SK-N-MC (cell line): ENCODE results near the gene ZNF776.

ENCODE experiments used
- DNase-seq: peaks from one replicate; pipeline ENCODE4 v3.0.0-alpha.2; 2011; ENCODE audit warnings: low read depth, low spot score
- H3K27ac ChIP-seq: fragments of 200-600 bp; sonication (generic); 2 replicates; pipeline ENCODE4 v1.5.1; 2016; ENCODE audit warnings: mixed run types
- H3K36me3 ChIP-seq: fragments of 200-600 bp; sonication (generic); 2 replicates; pipeline ENCODE4 v1.6.1; 2017; ENCODE audit warnings: antibody characterized with exemption, low read length, mixed read lengths; ENCODE audit not compliant: insufficient read depth
- H3K4me3 ChIP-seq: fragments of 200-600 bp; sonication (generic); 2 replicates; pipeline ENCODE4 v1.5.1; 2016
- H3K9ac ChIP-seq: fragments of 200-600 bp; sonication (generic); 2 replicates; pipeline ENCODE4 v1.8.0; 2017; ENCODE audit warnings: mixed run types, mixed read lengths; ENCODE audit not compliant: insufficient read length
- H3K9me3 ChIP-seq: fragments of 200-600 bp; sonication (generic); 2 replicates; pipeline ENCODE4 v1.6.1; 2017; ENCODE audit warnings: low read depth, mild to moderate bottlenecking, antibody characterized with exemption, low read length, moderate library complexity, mixed read lengths
- EZH2 ChIP-seq: fragments of 200-600 bp; sonication (generic); IDR thresholded peaks from one replicate; pipeline ENCODE4 v1.6.1; 2017; ENCODE audit warnings: antibody characterized with exemption
- FOXP2 ChIP-seq: optimal IDR thresholded peaks from 2 replicates; pipeline ENCODE3; 2011; ENCODE audit warnings: mild to moderate bottlenecking, moderate library complexity; ENCODE audit not compliant: insufficient read depth; ENCODE audit errors: extremely low read length, control extremely low read depth
- POLR2AphosphoS5 ChIP-seq: IDR thresholded peaks from 2 replicates; pipeline ENCODE4 v1.6.1; 2012; ENCODE audit warnings: mild to moderate bottlenecking, low read depth, low read length, borderline replicate concordance

The ZNF776 gene

DNA sequence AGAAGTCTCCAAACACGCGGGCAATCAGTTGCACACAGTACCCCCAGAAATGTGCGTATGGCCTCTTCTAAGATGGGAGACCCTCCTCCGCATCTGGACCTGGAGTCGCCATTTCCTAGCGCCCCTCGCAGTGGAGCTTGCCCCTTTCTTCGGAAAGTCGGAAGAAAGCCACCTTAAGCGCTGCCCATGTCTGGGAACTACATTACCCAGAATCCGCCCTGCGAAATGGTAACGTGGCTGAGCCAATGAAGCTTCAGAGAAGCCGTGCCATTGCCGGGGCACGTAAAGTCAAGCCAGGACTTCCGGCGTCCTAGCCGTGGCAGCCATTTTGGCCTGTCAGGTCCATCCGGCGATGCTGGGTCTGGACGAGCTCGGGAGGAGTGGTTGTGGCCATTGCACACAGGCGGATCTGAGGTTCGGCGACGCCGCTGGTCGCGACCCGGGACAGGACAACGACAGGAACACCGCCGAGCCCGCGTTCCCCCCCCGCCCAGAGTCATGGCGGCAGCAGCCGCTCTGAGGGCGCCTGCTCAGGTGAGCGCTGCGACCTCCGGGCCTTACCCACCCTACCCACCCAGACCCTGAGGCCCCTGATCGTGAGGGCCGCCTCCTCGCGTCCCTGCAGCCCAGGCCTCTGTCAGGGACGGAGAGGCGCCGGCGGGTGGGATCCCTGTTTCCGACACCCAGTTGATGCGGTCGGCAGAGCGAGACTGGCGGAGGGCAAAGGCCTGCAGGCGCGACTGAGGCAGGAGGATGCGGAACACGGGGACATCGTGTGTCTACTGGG is 22.9 kb downstream of the ZNF776 start, which contains the start of gene ZNF586:
ZNF586 (plus strand) TSS at position 332 of the 787 bp plus-strand sequence; CDS start at position 499, 167 bp downstream.
- peak; percentile 53 for DNase-seq
- Histone ChIP-seq H3K27ac (no peak within 1 kb of the TSS), H3K36me3 (peaks cover 39% of the 10 kb centered on the region), H3K9me3 (peaks cover 8% of the 10 kb centered on the region; the same call in 1 of the 2 replicates), H3K9ac (peak within 1 kb of the TSS; percentile 71), H3K4me3 (peak within 1 kb of the TSS; percentile 94)
- TF ChIP-seq POLR2AphosphoS5 (peak; percentile 87), EZH2 (no peak), FOXP2 (no peak)

GRCh38 chr19:57771417-57771816 is 24.8 kb downstream of the ZNF776 start:
- no peak for TF ChIP-seq EZH2
- TF ChIP-seq POLR2AphosphoS5 = no peak
- no peak for TF ChIP-seq FOXP2
- H3K4me3 ChIP-seq = no peak overlapping the region; the same call in 1 of the 2 replicates
- peaks cover 53% of the 10 kb centered on the region for H3K36me3 ChIP-seq
- peaks cover 10% of the 10 kb centered on the region; the same call in 1 of the 2 replicates for H3K9me3 ChIP-seq
- no peak for DNase-seq
- H3K27ac ChIP-seq = no peak overlapping the region
- no peak overlapping the region for H3K9ac ChIP-seq

- no peak for DNase-seq
- Histone ChIP-seq H3K9ac (no peak overlapping the region), H3K4me3 (no peak overlapping the region), H3K36me3 (peaks cover 73% of the 10 kb centered on the region), H3K9me3 (peaks cover 23% of the 10 kb centered on the region), H3K27ac (no peak overlapping the region)
- TF ChIP-seq POLR2AphosphoS5 = no peak
- TF ChIP-seq EZH2 = no peak
- TF ChIP-seq FOXP2 = no peak
Observed at GRCh38 chr19:57773488-57773887, 26.9 kb downstream of the ZNF776 start.

GRCh38 chr19:57776764-57777296 is 30.2 kb downstream of the ZNF776 start:
- Histone ChIP-seq H3K36me3 (peaks cover 94% of the 10 kb centered on the region), H3K9ac (no peak overlapping the region), H3K9me3 (peaks cover 37% of the 10 kb centered on the region), H3K27ac (no peak overlapping the region), H3K4me3 (no peak overlapping the region)
- TF ChIP-seq EZH2 (no peak), POLR2AphosphoS5 (no peak), FOXP2 (no peak)
- DNase-seq = no peak

GRCh38 chr19:57778336-57778735 is 31.7 kb downstream of the ZNF776 start:
- Histone ChIP-seq H3K36me3 (peaks cover 85% of the 10 kb centered on the region), H3K9ac (no peak overlapping the region), H3K27ac (no peak overlapping the region), H3K9me3 (peaks cover 37% of the 10 kb centered on the region), H3K4me3 (no peak overlapping the region)
- TF ChIP-seq FOXP2 (no peak), POLR2AphosphoS5 (no peak), EZH2 (no peak)
- DNase-seq = no peak

DNA sequence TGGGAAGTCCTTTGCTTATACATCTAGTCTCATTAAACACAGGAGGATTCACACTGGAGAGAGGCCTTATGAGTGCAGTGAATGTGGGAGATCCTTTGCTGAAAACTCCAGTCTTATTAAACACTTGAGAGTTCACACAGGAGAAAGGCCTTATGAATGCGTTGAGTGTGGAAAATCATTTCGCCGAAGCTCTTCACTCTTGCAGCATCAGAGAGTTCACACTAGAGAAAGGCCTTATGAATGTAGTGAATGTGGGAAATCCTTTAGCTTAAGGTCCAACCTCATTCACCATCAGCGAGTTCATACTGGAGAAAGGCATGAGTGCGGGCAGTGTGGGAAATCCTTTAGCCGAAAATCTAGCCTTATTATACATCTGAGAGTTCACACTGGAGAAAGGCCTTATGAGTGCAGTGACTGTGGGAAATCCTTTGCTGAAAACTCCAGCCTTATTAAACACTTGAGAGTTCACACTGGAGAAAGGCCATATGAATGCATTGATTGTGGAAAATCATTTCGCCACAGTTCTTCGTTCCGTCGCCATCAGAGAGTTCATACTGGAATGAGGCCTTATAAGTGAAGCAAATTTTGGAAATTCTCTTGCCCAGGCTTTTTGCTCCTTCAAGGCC is 32.7 kb downstream of the ZNF776 start:
- Histone ChIP-seq H3K27ac (no peak overlapping the region), H3K9me3 (peaks cover 40% of the 10 kb centered on the region), H3K4me3 (no peak overlapping the region), H3K9ac (no peak overlapping the region), H3K36me3 (peaks cover 82% of the 10 kb centered on the region)
- TF ChIP-seq POLR2AphosphoS5 (no peak), EZH2 (no peak), FOXP2 (no peak)
- DNase-seq = no peak

DNA sequence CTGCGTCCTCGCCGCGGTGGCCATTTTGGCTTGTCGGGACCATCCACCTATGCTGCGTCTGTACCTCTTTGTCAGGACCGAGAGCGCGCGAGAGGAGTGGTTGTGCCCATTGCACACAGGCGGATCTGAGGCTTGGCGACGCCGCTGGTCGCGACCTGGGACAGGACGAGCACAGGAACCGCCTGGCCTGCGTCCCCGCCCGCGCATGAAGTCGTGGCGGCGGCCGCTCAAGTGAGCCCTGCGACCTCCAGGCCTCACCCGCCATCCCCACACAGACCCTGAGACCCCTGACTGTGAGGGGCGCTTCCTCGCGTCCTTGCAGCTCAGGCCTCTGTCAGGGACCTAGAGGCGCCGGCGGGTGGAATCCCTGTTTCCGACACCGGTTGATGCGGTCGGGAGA is 39.7 kb downstream of the ZNF776 start:
- Histone ChIP-seq H3K27ac (no peak overlapping the region), H3K9ac (no peak overlapping the region), H3K36me3 (peaks cover 46% of the 10 kb centered on the region), H3K9me3 (peaks cover 4% of the 10 kb centered on the region; the same call in 1 of the 2 replicates), H3K4me3 (no peak overlapping the region)
- no peak for TF ChIP-seq POLR2AphosphoS5
- TF ChIP-seq FOXP2 = no peak
- no peak for TF ChIP-seq EZH2
- no peak for DNase-seq

- Histone ChIP-seq H3K9ac (no peak overlapping the region), H3K9me3 (peaks cover 4% of the 10 kb centered on the region; the same call in 1 of the 2 replicates), H3K27ac (no peak overlapping the region), H3K36me3 (peaks cover 41% of the 10 kb centered on the region), H3K4me3 (no peak overlapping the region)
- TF ChIP-seq POLR2AphosphoS5 = no peak
- TF ChIP-seq EZH2 = no peak
- no peak for TF ChIP-seq FOXP2
- DNase-seq = no peak
Observed at GRCh38 chr19:57786906-57787305, 40.3 kb downstream of the ZNF776 start.
